RWPE1 (cell line): ENCODE data around the gene CATSPER3.

ENCODE experiments used
- CTCF ChIA-PET: fragments of 350-600 bp; sonication (Branson Sonifier 250); formaldehyde crosslinking; extraction: SDS; loops from one replicate; lab custom pipeline; 2021; lab: Yijun Ruan, JAX
- POLR2A ChIA-PET: fragments of 400-600 bp; formaldehyde crosslinking; extraction: SDS; loops from one replicate; lab custom pipeline; 2020; ENCODE audit warnings: antibody characterized with exemption; ENCODE audit not compliant: low non-redundant PET; lab: Yijun Ruan, JAX
- DNase-seq: peaks from one replicate; pipeline ENCODE4 v3.0.0; 2012; ENCODE audit warnings: low spot score
- H3K27ac ChIP-seq: fragments of 450-650 bp; 2 replicates; pipeline ENCODE4 v1.5.1; 2017
- CTCF ChIP-seq: fragments of 450-650 bp; conservative IDR thresholded peaks from 2 replicates; pipeline ENCODE4 v1.5.1; 2017; ENCODE audit warnings: low read depth, mild to moderate bottlenecking

The CATSPER3 gene

GRCh38 chr5:134948911-134949310 is 18.8 kb upstream of the CATSPER3 start:
- ChIA-PET POLR2A (no interaction called here), CTCF (no interaction called here)
- no peak for TF ChIP-seq CTCF
- DNase-seq: peak; percentile 73
- H3K27ac ChIP-seq: peak overlapping the region; percentile 26; the same call in 1 of the 2 replicates

- ChIA-PET POLR2A (no interaction called here), CTCF (no interaction called here)
- no peak overlapping the region for H3K27ac ChIP-seq
- no peak for TF ChIP-seq CTCF
- no peak for DNase-seq
Measured at GRCh38 chr5:134949316-134949715, 18.4 kb upstream of the CATSPER3 start.

GRCh38 chr5:134957920-134958608 is 9.6 kb upstream of the CATSPER3 start:
- TF ChIP-seq CTCF: no peak
- CTCF ChIA-PET: interaction anchor here (0.5 to 0.6 kb wide), 2 partner anchors 284 to 1127 kb away, joined by 3 read pairs; no protein-coding TSS in a partner anchor
- DNase-seq: no peak
- no peak overlapping the region for H3K27ac ChIP-seq
- POLR2A ChIA-PET: no interaction called here

GRCh38 chr5:134958755-134959154 is 9.0 kb upstream of the CATSPER3 start:
- POLR2A ChIA-PET: no interaction called here
- CTCF ChIA-PET: interaction anchor here (0.5 to 0.6 kb wide), 2 partner anchors 283 to 1128 kb away, joined by 3 read pairs; no protein-coding TSS in a partner anchor
- H3K27ac ChIP-seq: no peak overlapping the region
- no peak for DNase-seq
- TF ChIP-seq CTCF: no peak

GRCh38 chr5:134963098-134963497 is 4.6 kb upstream of the CATSPER3 start:
- H3K27ac ChIP-seq: no peak overlapping the region
- ChIA-PET CTCF (no interaction called here), POLR2A (no interaction called here)
- no peak for TF ChIP-seq CTCF
- no peak for DNase-seq

GRCh38 chr5:134964359-134965270 is 3.1 kb upstream of the CATSPER3 start:
- no peak overlapping the region for H3K27ac ChIP-seq
- ChIA-PET POLR2A (no interaction called here), CTCF (interaction anchor here (0.6 to 0.7 kb wide), 2 partner anchors 410 to 546 kb away, joined by 4 to 8 read pairs; no protein-coding TSS in a partner anchor)
- DNase-seq: no peak
- no peak for TF ChIP-seq CTCF
